Medulla oblongata (tissue), 1 donor: ENCODE data around the gene SAG.

Experiments
- DNase-seq: peaks from one replicate; pipeline ENCODE4 v3.0.0-alpha.2; 2015; ENCODE audit errors: extremely low spot score

The SAG gene

GRCh38 chr2:233380132-233380895 lies 72.7 kb downstream of the SAG start:
- DNase-seq = no peak

DNA sequence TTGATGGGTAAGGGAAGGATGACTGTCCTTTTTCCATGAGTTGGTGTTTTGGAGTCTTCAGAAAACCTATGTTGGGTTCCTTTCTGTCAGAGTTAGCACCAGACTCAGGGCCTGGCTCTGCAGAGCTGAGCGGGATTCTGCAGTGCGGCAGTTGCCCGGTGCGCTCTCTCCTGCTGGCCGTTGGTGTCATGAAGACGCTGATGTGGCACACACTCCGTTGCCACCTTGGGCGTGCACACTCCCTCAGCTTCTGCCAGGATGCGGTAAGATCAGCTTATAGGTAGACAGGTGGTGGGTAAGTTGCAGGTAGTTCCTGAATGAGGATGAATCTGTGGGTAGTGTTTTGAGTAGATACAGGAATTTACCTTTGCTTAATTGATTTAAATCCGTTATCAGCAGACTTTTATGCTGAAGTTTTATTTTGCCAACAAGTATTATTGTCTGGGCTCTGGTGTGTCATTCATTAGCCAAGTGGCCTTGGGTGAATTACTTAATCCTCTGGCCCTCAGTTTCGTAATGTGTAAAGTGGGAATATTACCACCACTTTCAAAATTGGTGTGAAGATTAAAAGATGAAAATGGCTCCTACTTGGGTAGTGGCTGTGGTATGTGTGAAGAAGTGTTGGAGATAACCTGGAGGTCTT lies 73.5 kb downstream of the SAG start:
- DNase-seq = no peak

DNA sequence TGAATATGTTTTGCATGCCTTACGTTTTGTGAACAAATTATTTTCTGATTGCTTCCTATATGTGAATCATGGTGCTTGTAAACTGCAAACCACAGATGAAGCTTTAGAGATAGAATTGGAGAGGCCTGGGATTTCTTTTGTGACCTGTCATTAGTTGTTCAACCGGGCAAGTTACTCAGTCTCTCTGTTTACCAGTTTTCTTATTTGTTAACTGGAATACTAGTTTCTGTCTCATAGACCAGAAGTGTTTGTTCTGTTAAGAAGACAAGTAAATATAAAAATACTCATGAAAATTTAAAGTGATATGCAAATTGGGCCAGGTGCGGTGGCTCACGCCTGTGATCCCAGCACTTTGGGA lies 74.0 kb downstream of the SAG start:
- DNase-seq = no peak

GRCh38 chr2:233384015-233384414 lies 76.4 kb downstream of the SAG start:
- DNase-seq = no peak

DNA sequence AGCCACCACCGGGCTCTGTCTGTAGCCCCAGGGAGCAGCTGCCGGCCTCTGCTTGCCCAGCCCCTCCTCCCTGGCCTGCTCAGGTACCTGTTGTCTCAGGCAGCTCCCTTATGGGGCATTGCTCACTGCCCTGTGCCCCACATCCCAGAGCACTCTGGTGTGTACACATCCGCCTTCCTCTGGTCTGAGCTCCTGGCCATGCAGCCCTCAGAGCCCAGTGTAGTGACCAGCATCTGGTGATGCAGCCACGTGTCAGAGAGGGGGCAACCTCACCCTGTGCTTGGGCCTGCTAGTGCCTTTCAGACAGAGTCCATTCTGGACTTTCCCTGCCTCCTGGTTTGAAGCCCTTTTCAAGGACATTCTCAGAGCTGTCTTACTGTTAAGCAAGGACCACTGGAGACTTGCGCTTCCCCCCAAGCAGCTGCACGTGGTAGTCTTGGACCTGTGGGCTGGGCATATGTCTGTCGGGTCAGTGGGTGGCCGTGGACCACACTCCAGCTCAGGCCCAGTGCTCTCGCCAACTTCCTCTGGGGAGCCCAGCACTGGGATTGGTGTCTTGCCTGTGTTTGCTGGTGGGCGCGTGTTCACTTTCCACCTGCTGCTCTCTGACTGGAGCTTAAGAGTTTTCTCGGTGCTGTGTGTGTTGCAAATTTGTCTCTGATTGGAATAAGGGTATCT lies 77.3 kb downstream of the SAG start:
- DNase-seq = peak; percentile 34

DNA sequence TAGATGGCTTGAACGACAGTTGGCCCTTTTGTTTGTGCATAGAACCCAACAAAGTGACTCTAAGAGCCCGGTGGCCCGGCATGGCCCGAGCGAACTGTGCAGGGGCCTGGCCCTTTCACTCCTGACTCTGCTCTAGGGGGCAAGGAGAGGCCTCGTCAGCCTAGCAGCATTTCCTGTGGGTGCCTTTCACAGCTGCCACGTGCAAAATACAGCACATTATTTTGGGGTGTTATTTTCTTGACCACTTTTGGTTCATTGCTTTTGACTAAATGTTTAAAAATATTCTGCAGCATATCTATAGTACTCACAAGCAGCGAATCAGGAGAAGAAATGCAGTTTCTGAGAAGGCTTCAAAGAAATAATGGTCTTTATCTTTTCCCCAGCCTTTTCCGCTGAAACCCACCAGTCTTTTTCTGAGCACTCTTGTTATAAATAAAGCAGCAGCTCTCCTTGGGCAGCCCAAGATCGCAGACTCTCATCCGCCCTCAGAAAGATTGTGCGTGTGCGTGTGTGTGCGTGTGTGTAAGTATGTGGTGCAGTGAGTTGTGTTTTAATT lies 78.0 kb downstream of the SAG start:
- DNase-seq = no peak

DNA sequence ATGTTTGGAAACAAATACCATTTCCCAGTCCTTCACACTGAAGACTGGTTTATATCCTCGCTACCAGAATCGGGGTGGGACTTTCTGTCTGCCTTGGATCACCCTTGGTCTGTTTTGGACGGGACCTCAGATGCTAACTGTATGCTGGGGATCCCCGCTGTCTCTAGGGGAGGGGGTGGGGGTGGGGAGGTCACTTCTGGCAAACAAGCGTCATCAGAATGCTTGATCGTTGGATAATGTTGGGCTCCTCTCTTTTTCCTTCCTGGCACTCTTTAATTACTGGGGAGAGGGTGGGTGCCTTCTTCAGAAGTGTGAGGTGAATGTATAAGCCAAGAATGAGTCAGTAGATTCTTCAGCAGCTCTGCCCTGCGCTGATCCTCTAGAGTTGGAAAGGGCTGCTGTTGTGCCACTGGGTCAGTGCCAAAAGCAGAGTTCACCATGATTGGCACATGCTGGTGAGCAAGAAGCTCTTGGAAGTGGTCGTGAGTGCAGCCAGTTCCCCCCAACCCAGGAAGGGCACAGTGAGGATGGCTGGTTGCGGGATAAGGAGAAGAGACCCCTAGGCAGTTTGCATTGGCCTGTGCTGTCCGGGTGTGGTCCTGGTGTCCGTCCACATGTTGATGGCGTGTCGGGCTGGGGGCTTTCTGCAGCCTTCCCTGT lies 78.9 kb downstream of the SAG start:
- DNase-seq = no peak

GRCh38 chr2:233387225-233387624 lies 79.6 kb downstream of the SAG start:
- DNase-seq = no peak

GRCh38 chr2:233387667-233388528 lies 80.3 kb downstream of the SAG start:
- DNase-seq = peak; percentile 94

DNA sequence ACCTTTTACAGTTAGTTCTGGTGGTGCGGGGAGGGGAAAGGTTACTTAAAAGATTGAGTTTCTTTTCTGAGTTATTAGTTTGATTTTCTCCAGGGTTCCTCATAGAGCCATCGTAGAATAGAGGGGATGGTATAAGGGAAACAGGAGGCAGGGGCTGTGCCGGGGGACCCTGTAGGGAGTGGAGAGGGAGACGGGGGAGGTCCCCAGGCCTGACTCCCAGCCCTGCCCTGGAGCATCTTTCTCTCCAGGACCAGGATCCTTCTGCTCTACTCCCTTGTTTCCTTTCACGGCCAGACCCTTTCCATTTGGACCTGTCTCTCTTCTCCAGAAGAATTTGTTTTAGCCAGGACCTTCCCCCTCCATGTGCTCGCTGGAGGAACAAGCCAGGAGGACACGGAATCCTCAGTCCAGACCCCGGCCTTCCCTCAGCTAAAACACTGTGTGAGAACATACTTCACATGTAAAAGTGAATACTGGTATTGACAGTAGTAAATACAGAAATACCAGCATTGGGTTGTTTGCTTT lies 82.0 kb downstream of the SAG start:
- no peak for DNase-seq

GRCh38 chr2:233395687-233396086 lies 88.1 kb downstream of the SAG start:
- DNase-seq = no peak
